Activated CD8-positive, alpha-beta T cell treated with anti-CD3 and anti-CD28 coated beads for 36 hours (primary cell): ENCODE data around the gene SEMA7A. TPM values are rescaled to one million over a fixed set of nuclear protein-coding genes. Genes with fewer than 3 reads are reported as not detected.

Experiments used
- ATAC-seq: fragments of 200-7000 bp; cut with Tn5 transposase; one replicate; pipeline ENCODE4 v1.10.0; 2021; ENCODE audit warnings: mild to moderate bottlenecking, moderate library complexity
- CTCF ChIA-PET: fragments of 350-600 bp; sonication (Branson Sonifier 250); formaldehyde crosslinking; loops from one replicate; lab custom pipeline; 2021; ENCODE audit warnings: antibody characterized with exemption; lab: Charles Lee
- POLR2A ChIA-PET: fragments of 350-600 bp; sonication (Branson Sonifier 250); formaldehyde crosslinking; loops from one replicate; lab custom pipeline; 2021; ENCODE audit warnings: antibody characterized with exemption; lab: Charles Lee
- DNase-seq: peaks from one replicate; pipeline ENCODE4 v3.0.0-alpha.2; 2020
- H3K27ac Mint-ChIP-seq: one replicate; pipeline ENCODE4 v1.8.0; 2021; ENCODE audit warnings: mild to moderate bottlenecking, mixed read lengths
- H3K27me3 Mint-ChIP-seq: one replicate; pipeline ENCODE4 v1.8.0; 2021; ENCODE audit warnings: mixed read lengths
- H3K36me3 Mint-ChIP-seq: one replicate; pipeline ENCODE4 v1.8.0; 2021; ENCODE audit warnings: low read depth, mixed read lengths
- H3K4me1 Mint-ChIP-seq: one replicate; pipeline ENCODE4 v1.8.0; 2021; ENCODE audit warnings: low read depth, mixed read lengths
- H3K4me3 Mint-ChIP-seq: one replicate; pipeline ENCODE4 v1.8.0; 2021; ENCODE audit warnings: mild to moderate bottlenecking, moderate library complexity, mixed read lengths
- H3K9me3 Mint-ChIP-seq: one replicate; pipeline ENCODE4 v1.8.0; 2021; ENCODE audit warnings: mixed read lengths
- intact Hi-C: fragments of 100-400 bp; cut with micrococcal nuclease; formaldehyde crosslinking; loops from one replicate; pipeline ENCODE4 v1.10.0; 2022
- total RNA-seq, 2 experiments: library from RNA; stranded (reverse); gene quantifications; one replicate each; pipeline ENCODE4 v1.2.3, GENCODE V29; 2021
- TF ChIP-seq, protein P1 (sequence below): fragments of 200-600 bp; IDR thresholded peaks from one replicate; pipeline ENCODE4 v1.8.0; 2022; ENCODE audit warnings: antibody characterized with exemption, mild to moderate bottlenecking

SEMA7A gene
- total RNA-seq, 2 experiments from 2014 or later, result 62.4 TPM

DNA sequence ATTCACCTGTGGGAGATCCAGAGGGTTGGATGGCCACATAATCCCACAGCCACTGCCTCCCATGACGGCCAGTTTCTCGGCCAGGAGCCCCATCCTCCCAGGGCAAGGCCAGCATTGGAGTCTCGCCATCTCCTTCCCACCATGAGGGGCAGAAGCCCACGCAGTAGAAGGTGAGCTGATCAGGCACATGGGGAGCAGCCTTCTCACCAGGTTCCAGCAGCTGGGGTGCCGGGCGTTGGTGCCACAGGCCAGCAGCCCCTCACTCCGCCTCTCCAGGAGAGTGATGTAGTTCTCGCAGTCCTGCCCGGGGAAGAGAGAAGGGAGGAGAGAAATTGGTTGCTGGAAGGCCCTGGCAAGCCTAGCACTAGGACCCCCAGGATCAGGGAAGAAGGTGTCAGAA, 16.1 kb downstream of the SEMA7A start:
- no peak overlapping the region for H3K4me3 Mint-ChIP-seq
- H3K27ac Mint-ChIP-seq, result peak overlapping the region; percentile 0
- peaks cover 50% of the 10 kb centered on the region for H3K36me3 Mint-ChIP-seq
- no peaks in the 10 kb centered on the region for H3K27me3 Mint-ChIP-seq
- H3K4me1 Mint-ChIP-seq, result peaks cover 45% of the 10 kb centered on the region
- TF ChIP-seq, protein P1, sequence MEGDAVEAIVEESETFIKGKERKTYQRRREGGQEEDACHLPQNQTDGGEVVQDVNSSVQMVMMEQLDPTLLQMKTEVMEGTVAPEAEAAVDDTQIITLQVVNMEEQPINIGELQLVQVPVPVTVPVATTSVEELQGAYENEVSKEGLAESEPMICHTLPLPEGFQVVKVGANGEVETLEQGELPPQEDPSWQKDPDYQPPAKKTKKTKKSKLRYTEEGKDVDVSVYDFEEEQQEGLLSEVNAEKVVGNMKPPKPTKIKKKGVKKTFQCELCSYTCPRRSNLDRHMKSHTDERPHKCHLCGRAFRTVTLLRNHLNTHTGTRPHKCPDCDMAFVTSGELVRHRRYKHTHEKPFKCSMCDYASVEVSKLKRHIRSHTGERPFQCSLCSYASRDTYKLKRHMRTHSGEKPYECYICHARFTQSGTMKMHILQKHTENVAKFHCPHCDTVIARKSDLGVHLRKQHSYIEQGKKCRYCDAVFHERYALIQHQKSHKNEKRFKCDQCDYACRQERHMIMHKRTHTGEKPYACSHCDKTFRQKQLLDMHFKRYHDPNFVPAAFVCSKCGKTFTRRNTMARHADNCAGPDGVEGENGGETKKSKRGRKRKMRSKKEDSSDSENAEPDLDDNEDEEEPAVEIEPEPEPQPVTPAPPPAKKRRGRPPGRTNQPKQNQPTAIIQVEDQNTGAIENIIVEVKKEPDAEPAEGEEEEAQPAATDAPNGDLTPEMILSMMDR, result no peak
- H3K9me3 Mint-ChIP-seq, result no peaks in the 10 kb centered on the region
- intact Hi-C loops, result no loop called here
- DNase-seq, result no peak
- CTCF ChIA-PET, result no interaction called here
- POLR2A ChIA-PET, result interaction anchor here (1.5 kb wide), 1 partner anchor 15 kb away, joined by 4 read pairs; no protein-coding TSS in a partner anchor
- no peak for ATAC-seq

DNA sequence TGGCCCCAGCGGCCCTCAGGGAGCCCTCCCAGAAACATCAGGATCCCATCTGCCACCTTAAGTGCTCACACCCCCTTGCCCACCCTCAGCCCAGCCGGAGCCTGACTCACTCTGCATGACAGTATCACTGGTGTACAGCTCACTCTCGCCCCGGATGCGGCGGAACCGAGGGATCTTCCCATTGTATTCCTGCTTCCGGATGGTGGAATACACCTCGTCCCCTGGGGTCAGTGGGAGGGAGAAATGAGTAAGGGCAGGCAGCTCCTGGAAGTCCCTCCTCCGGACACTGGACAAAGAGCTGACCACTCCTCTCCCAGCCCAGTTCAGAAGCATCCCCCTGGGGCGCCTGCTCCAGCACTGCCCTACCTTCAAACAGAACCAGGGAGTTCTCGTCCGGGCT, 16.5 kb downstream of the SEMA7A start:
- ChIA-PET POLR2A (interaction anchor here (1.5 kb wide), 1 partner anchor 15 kb away, joined by 4 read pairs; no protein-coding TSS in a partner anchor), CTCF (no interaction called here)
- DNase-seq, result no peak
- Mint-ChIP-seq H3K9me3 (no peaks in the 10 kb centered on the region), H3K4me1 (peaks cover 44% of the 10 kb centered on the region), H3K27me3 (no peaks in the 10 kb centered on the region), H3K36me3 (peaks cover 52% of the 10 kb centered on the region), H3K27ac (no peak overlapping the region), H3K4me3 (no peak overlapping the region)
- no peak for ATAC-seq
- TF ChIP-seq, protein P1, result no peak
- intact Hi-C loops, result no loop called here

DNA sequence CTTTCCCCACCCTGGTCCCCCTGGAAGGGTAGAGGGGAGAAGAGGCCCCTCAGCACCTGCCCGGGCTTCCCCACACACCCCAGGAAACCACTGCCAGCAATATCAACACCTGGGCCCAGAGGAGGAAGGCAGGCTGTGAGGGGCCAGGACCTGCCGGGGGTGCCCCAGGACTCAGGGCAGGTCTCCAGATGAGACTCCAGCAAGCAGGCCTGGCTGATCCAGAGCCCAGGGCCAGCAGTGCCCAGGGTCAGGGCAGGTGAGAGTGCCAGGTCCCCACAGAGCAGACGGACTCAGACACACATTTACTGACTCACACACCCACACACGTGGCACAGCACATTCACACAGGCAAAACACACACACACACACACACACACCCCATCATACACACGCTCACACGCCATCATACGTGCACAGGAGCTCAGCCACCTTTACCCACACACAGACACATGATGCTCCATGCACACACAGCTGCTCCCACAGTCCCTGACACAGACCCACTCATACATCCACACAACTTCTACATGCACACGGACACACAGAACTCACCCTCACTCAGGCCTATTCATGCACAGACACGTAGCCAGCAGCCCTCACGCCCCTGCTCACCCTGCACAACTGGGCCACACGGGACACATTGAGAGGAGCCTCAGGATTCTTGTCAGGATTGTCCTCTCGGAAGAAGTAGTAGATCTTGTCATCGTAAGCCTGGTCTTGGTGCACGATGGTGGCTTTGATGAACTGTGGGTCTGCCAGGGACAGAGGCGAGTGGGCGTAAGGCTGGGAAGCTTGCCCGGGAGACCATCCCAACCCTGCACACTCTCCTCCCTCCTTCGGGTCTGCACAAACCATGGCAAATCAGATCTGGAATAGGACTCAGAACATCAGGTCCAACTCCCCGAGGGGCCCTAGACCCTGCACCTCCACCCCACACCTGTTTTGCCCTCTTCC, 17.5 kb downstream of the SEMA7A start:
- TF ChIP-seq, protein P1, result no peak
- Mint-ChIP-seq H3K36me3 (peaks cover 60% of the 10 kb centered on the region), H3K4me3 (no peak overlapping the region), H3K9me3 (no peaks in the 10 kb centered on the region), H3K4me1 (peaks cover 36% of the 10 kb centered on the region), H3K27ac (peak overlapping the region; percentile 46), H3K27me3 (no peaks in the 10 kb centered on the region)
- ATAC-seq (no peak), DNase-seq (no peak)
- intact Hi-C loops, result no loop called here
- CTCF ChIA-PET, result no interaction called here
- POLR2A ChIA-PET, result interaction anchor here (1.9 kb wide), 1 partner anchor 13 kb away, joined by 5 read pairs; no protein-coding TSS in a partner anchor

DNA sequence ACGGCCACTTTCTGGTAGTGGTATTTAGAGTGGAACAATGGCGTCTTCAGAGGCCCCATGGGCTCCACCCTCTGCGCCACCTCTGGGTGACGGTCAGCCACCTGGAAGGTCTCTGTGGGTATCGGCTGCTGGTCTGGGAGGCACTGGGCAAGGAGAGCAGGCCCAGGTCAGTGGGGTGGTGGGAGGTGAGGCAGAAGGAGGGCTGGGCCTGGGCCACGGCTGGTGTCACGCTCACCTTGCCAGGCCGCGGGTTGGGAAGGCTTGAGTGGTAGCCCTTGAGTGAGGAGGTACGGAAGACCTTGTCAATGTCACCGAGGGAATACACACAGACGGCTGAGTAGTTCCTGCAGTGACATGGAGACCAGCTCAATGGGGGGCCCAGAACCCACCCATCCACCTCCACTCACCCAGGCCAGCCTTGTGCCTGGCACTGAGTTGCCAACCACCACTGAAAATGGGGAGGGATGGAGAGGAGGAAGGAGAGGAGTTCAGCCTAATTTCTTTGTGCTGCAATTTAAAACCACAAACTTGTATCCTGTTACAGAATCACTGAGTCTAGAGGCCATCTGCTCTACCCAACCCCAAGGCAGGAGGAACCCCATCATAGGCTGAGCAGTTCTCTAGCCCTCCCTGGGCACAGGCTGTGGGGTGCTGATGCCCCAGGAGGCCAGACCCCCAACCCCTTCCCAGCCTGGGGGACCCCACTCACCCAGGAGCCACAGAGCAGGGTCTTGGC, 19.0 kb downstream of the SEMA7A start:
- Mint-ChIP-seq H3K4me1 (peaks cover 22% of the 10 kb centered on the region), H3K27ac (no peak overlapping the region), H3K4me3 (no peak overlapping the region), H3K36me3 (peaks cover 62% of the 10 kb centered on the region), H3K27me3 (no peaks in the 10 kb centered on the region), H3K9me3 (no peaks in the 10 kb centered on the region)
- ATAC-seq (no peak), DNase-seq (no peak)
- intact Hi-C loops, result no loop called here
- POLR2A ChIA-PET, result interaction anchor here (1.9 kb wide), 1 partner anchor 12 kb away, joined by 5 read pairs; no protein-coding TSS in a partner anchor
- CTCF ChIA-PET, result interaction anchor here (2.5 kb wide), 1 partner anchor 32 kb away, joined by 8 read pairs; no protein-coding TSS in a partner anchor
- TF ChIP-seq, protein P1, result no peak
